IMR-90 (cell line): ENCODE data around the gene STARD8. TPM values are rescaled to one million over a fixed set of nuclear protein-coding genes. Genes with fewer than 3 reads are reported as not detected.

ENCODE experiments used
- ATAC-seq: fragments of 200-7000 bp; cut with Tn5 transposase; 2 replicates; pipeline ENCODE4 v1.9.1; 2020; ENCODE audit warnings: low read depth, mild to moderate bottlenecking, moderate library complexity
- BruUV-seq: library from RNA; stranded (reverse); fragments of 400-500 nt; replicated peaks from 2 replicates; lab custom pipeline; 2021; lab: Mats Ljungman, UMichigan
- CTCF ChIA-PET: fragments of 300-600 bp; formaldehyde crosslinking; extraction: SDS; loops from one replicate; lab custom pipeline; 2021; ENCODE audit warnings: antibody characterized with exemption; lab: Yijun Ruan, JAX
- POLR2A ChIA-PET: fragments of 300-600 bp; sonication (Branson Sonifier 250); formaldehyde crosslinking; loops from one replicate; lab custom pipeline; 2022; ENCODE audit warnings: antibody characterized with exemption; ENCODE audit not compliant: unreplicated experiment; lab: Charles Lee
- DNase-seq: peaks from one replicate; pipeline ENCODE4 v3.0.0; 2013
- H2AFZ ChIP-seq: replicated peaks from 2 replicates; pipeline ENCODE3; 2013; ENCODE audit warnings: low read length, mild to moderate bottlenecking; ENCODE audit not compliant: poor library complexity
- H2AK5ac ChIP-seq: 2 replicates; pipeline ENCODE4 v1.6.1; 2013; ENCODE audit warnings: low read depth, low read length, inconsistent platforms
- H2AK9ac ChIP-seq: replicated peaks from 2 replicates; pipeline ENCODE3; 2013; ENCODE audit warnings: mild to moderate bottlenecking, low read depth, low read length, moderate library complexity; ENCODE audit not compliant: poor library complexity
- H2BK120ac ChIP-seq: 2 replicates; pipeline ENCODE4 v1.6.1; 2013; ENCODE audit warnings: low read depth, low read length, inconsistent platforms
- H2BK15ac ChIP-seq: 3 replicates; pipeline ENCODE4 v1.6.1; 2013; ENCODE audit warnings: low read depth, low read length, inconsistent platforms
- H2BK20ac ChIP-seq: 2 replicates; pipeline ENCODE4 v1.6.1; 2013; ENCODE audit warnings: low read depth, mild to moderate bottlenecking, inconsistent platforms, low read length, moderate library complexity
- H2BK5ac ChIP-seq: 2 replicates; pipeline ENCODE4 v1.6.1; 2013; ENCODE audit warnings: mild to moderate bottlenecking, low read depth, low read length, inconsistent platforms; ENCODE audit not compliant: poor library complexity, severe bottlenecking
- H3K14ac ChIP-seq: replicated peaks from 2 replicates; pipeline ENCODE4 v1.6.1; 2013; ENCODE audit warnings: low read depth, low read length, inconsistent platforms
- H3K18ac ChIP-seq: 2 replicates; pipeline ENCODE4 v1.6.1; 2013; ENCODE audit warnings: low read depth, low read length, control low read depth
- H3K23ac ChIP-seq: 2 replicates; pipeline ENCODE4 v1.6.1; 2013; ENCODE audit warnings: low read depth, low read length, inconsistent platforms
- H3K27ac ChIP-seq: 2 replicates; pipeline ENCODE4 v1.5.1; 2013; ENCODE audit warnings: mild to moderate bottlenecking, control low read depth, low read length; ENCODE audit not compliant: insufficient read depth
- H3K27me3 ChIP-seq: 2 replicates; pipeline ENCODE4 v1.6.1; 2013; ENCODE audit warnings: low read length; ENCODE audit not compliant: control insufficient read depth, insufficient read depth
- H3K36me3 ChIP-seq: 2 replicates; pipeline ENCODE4 v1.6.1; 2013; ENCODE audit warnings: low read length, mixed read lengths; ENCODE audit not compliant: control insufficient read depth, insufficient read depth
- H3K4ac ChIP-seq: 2 replicates; pipeline ENCODE4 v1.6.1; 2013; ENCODE audit warnings: low read depth, low read length, inconsistent platforms
- H3K4me1 ChIP-seq: 2 replicates; pipeline ENCODE4 v1.6.1; 2013; ENCODE audit warnings: low read length, mixed read lengths; ENCODE audit not compliant: control insufficient read depth, insufficient read depth
- H3K4me2 ChIP-seq: 2 replicates; pipeline ENCODE4 v1.6.1; 2013; ENCODE audit warnings: low read depth, mild to moderate bottlenecking, control low read depth, low read length, moderate library complexity
- H3K4me3 ChIP-seq: 2 replicates; pipeline ENCODE4 v1.5.1; 2013; ENCODE audit warnings: low read depth, mild to moderate bottlenecking, control low read depth, low read length, moderate library complexity; ENCODE audit not compliant: insufficient read depth
- H3K56ac ChIP-seq: 2 replicates; pipeline ENCODE4 v1.6.1; 2013; ENCODE audit warnings: low read length, inconsistent platforms; ENCODE audit not compliant: insufficient read depth; ENCODE audit errors: extremely low read depth
- H3K79me1 ChIP-seq, 2 experiments: 2 replicates each; pipeline ENCODE4 v1.6.1; 2013; ENCODE audit warnings: low read length in 2 of 2, inconsistent platforms in 1 of 2, low read depth in 1 of 2
- H3K9ac ChIP-seq: 2 replicates; pipeline ENCODE4 v1.6.1; 2013; ENCODE audit warnings: low read depth, low read length, control low read depth
- H3K9me1 ChIP-seq: 2 replicates; pipeline ENCODE4 v1.6.1; 2013; ENCODE audit warnings: low read length, inconsistent platforms; ENCODE audit not compliant: insufficient read depth
- H3K9me3 ChIP-seq: 2 replicates; pipeline ENCODE4 v1.6.1; 2013; ENCODE audit warnings: low read length; ENCODE audit not compliant: control insufficient read depth, insufficient read depth
- H4K20me1 ChIP-seq: 2 replicates; pipeline ENCODE4 v1.6.1; 2013; ENCODE audit warnings: low read length, inconsistent platforms; ENCODE audit not compliant: insufficient read depth
- H4K5ac ChIP-seq: 2 replicates; pipeline ENCODE4 v1.6.1; 2013; ENCODE audit warnings: mild to moderate bottlenecking, low read depth, low read length, control low read depth
- H4K8ac ChIP-seq, 2 experiments: 2 replicates each; pipeline ENCODE4 v1.6.1; 2013; ENCODE audit warnings: low read depth in 2 of 2, low read length in 2 of 2, control low read depth in 1 of 2, inconsistent platforms in 1 of 2
- H4K91ac ChIP-seq: 2 replicates; pipeline ENCODE4 v1.6.1; 2013; ENCODE audit warnings: low read depth, low read length, inconsistent platforms; ENCODE audit not compliant: insufficient read depth
- BHLHE40 ChIP-seq: fragments of 150-350 bp; IDR thresholded peaks from 2 replicates; pipeline ENCODE4 v1.6.1; 2016; ENCODE audit warnings: mild to moderate bottlenecking, low read depth, low read length
- CEBPB ChIP-seq: IDR thresholded peaks from 2 replicates; pipeline ENCODE4 v1.6.1; 2012; ENCODE audit warnings: low read depth, low read length, improper control_type of control experiment
- MXI1 ChIP-seq: IDR thresholded peaks from 2 replicates; pipeline ENCODE4 v1.6.1; 2012; ENCODE audit warnings: low read depth, mild to moderate bottlenecking, low read length, moderate library complexity, borderline replicate concordance
- POLR2A ChIP-seq: IDR thresholded peaks from 2 replicates; pipeline ENCODE4 v1.6.1; 2012; ENCODE audit warnings: mild to moderate bottlenecking, low read depth, low read length
- RAD21 ChIP-seq: IDR thresholded peaks from 2 replicates; pipeline ENCODE4 v1.6.1; 2012; ENCODE audit warnings: low read length, improper control_type of control experiment
- RFX5 ChIP-seq: IDR thresholded peaks from 2 replicates; pipeline ENCODE4 v1.8.0; 2012; ENCODE audit warnings: low read depth, mild to moderate bottlenecking, low read length, moderate library complexity
- SMC3 ChIP-seq: fragments of 150-350 bp; IDR thresholded peaks from 2 replicates; pipeline ENCODE4 v1.6.1; 2016; ENCODE audit warnings: low read depth, mild to moderate bottlenecking, antibody characterized with exemption, low read length, moderate library complexity
- WGBS, 2 experiments: methylation state at CpG; one replicate each; pipeline versions ENCODE4 v1.1.5 to v1.1.7; 2013; ENCODE audit warnings: missing lambda C conversion rate in 2 of 2; ENCODE audit not compliant: insufficient read length in 1 of 2; ENCODE audit errors: extremely low coverage in 2 of 2; 5-methylcytosine and 5-hydroxymethylcytosine counted together
- dilution Hi-C: fragments of 300-500 bp; cut with HindIII; formaldehyde crosslinking; loops from one replicate; pipeline ENCODE4 v1.14.3; 2018; ENCODE audit warnings: low sequenced_read_pairs; ENCODE audit not compliant: unreplicated experiment
- in situ Hi-C: fragments of 300-500 bp; cut with MboI; formaldehyde crosslinking; loops from 3 replicates; pipeline ENCODE4 v1.14.3; 2019; ENCODE audit warnings: low sequenced_read_pairs, inconsistent platforms, mixed read lengths
- intact Hi-C: fragments of 100-400 bp; cut with micrococcal nuclease; formaldehyde crosslinking; loops from 2 replicates; pipeline ENCODE4 v1.10.0; 2022
- polyA plus RNA-seq, 3 experiments: library from polyadenylated mRNA; depleted of rRNA; stranded (reverse); fragments of >200 nt; gene quantifications; 2 replicates each; pipeline ENCODE4 v1.2.3, GENCODE V29; 2012; ENCODE audit warnings: low replicate concordance in 1 of 3
- total RNA-seq: library from RNA; depleted of rRNA; stranded (reverse); fragments of >200 nt; gene quantifications from 2 replicates; pipeline ENCODE4 v1.2.3, GENCODE V29; 2012
- TF ChIP-seq, protein P1 (sequence below): fragments of 150-350 bp; IDR thresholded peaks from 2 replicates; pipeline ENCODE4 v1.6.1; 2017; ENCODE audit warnings: mild to moderate bottlenecking, antibody characterized with exemption, low read length, low read depth
- TF ChIP-seq, protein P2 (sequence below): conservative IDR thresholded peaks from 2 replicates; pipeline ENCODE4 v1.5.1; 2012; ENCODE audit warnings: mild to moderate bottlenecking, low read depth, low read length, improper control_type of control experiment
- TF ChIP-seq, protein P3 (sequence below): fragments of 150-350 bp; IDR thresholded peaks from 2 replicates; pipeline ENCODE4 v1.6.1; 2016; ENCODE audit warnings: low read depth, mild to moderate bottlenecking, low read length, moderate library complexity, borderline replicate concordance

STARD8 gene
- total and polyA plus RNA-seq, 2 of the 4 experiments (the other 2 are of a cell fraction) = 1.6 to 2.3 TPM

DNA sequence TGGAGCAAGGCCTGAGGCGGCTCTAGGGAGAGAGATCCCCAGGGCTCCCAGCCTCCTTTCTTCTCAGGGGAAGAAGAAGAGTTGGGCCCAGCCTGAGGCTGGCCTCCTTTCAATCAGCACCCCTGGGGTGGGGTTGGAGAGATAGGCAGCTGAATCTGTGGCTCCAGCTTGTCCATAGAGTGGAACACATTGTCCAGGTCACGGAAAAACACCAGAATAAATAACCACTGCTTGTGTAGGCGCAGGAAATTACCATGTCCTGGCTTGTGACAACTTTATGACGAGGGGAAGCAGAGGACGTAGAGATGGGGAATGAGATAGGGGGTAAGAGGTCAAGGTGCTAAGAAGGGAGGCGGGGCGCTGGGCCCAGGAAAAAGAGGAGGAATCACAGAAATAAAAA is 100.6 kb downstream of the STARD8 start:
- BruUV-seq = no TSS peak
- Histone ChIP-seq H4K8ac (no peak overlapping the region), H2BK120ac (no peak overlapping the region), H3K36me3 (no peaks in the 10 kb centered on the region), H3K9me1 (no peaks in the 10 kb centered on the region), H3K4ac (no peak overlapping the region), H2BK15ac (no peak overlapping the region), H2AK9ac (no peak overlapping the region), H4K91ac (no peak overlapping the region), H3K9me3 (no peaks in the 10 kb centered on the region), H2AFZ (no peak overlapping the region), H3K79me1 (no peaks in the 10 kb centered on the region), H3K4me2 (no peak overlapping the region), H4K20me1 (no peaks in the 10 kb centered on the region), H3K9ac (no peak overlapping the region), H3K4me3 (no peak overlapping the region), H4K5ac (no peak overlapping the region), H3K14ac (no peak overlapping the region), H3K23ac (no peak overlapping the region), H3K4me1 (no peaks in the 10 kb centered on the region), H2BK5ac (no peak overlapping the region), H3K27ac (no peak overlapping the region), H3K56ac (no peak overlapping the region), H3K18ac (no peak overlapping the region), H2BK20ac (no peak overlapping the region), H2AK5ac (no peak overlapping the region), H3K27me3 (peaks cover 25% of the 10 kb centered on the region)
- intact Hi-C loops (no loop called here), dilution Hi-C loops (no loop called here), in situ Hi-C loops (no loop called here)
- CTCF ChIA-PET = no interaction called here
- no peak for DNase-seq
- POLR2A ChIA-PET = no interaction called here
- WGBS, 2 experiments = no CpG with 5 or more reads among the region's 7 CpGs
- ATAC-seq = no peak
- no peak for TF ChIP-seq POLR2A
- TF ChIP-seq RAD21 = no peak
- TF ChIP-seq SMC3 = no peak
- no peak for TF ChIP-seq BHLHE40
- no peak for TF ChIP-seq CEBPB
- no peak for TF ChIP-seq MXI1
- TF ChIP-seq RFX5 = no peak
- TF ChIP-seq, protein P1, sequence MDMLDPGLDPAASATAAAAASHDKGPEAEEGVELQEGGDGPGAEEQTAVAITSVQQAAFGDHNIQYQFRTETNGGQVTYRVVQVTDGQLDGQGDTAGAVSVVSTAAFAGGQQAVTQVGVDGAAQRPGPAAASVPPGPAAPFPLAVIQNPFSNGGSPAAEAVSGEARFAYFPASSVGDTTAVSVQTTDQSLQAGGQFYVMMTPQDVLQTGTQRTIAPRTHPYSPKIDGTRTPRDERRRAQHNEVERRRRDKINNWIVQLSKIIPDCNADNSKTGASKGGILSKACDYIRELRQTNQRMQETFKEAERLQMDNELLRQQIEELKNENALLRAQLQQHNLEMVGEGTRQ = no peak
- TF ChIP-seq, protein P2, sequence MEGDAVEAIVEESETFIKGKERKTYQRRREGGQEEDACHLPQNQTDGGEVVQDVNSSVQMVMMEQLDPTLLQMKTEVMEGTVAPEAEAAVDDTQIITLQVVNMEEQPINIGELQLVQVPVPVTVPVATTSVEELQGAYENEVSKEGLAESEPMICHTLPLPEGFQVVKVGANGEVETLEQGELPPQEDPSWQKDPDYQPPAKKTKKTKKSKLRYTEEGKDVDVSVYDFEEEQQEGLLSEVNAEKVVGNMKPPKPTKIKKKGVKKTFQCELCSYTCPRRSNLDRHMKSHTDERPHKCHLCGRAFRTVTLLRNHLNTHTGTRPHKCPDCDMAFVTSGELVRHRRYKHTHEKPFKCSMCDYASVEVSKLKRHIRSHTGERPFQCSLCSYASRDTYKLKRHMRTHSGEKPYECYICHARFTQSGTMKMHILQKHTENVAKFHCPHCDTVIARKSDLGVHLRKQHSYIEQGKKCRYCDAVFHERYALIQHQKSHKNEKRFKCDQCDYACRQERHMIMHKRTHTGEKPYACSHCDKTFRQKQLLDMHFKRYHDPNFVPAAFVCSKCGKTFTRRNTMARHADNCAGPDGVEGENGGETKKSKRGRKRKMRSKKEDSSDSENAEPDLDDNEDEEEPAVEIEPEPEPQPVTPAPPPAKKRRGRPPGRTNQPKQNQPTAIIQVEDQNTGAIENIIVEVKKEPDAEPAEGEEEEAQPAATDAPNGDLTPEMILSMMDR = no peak
- TF ChIP-seq, protein P3, sequence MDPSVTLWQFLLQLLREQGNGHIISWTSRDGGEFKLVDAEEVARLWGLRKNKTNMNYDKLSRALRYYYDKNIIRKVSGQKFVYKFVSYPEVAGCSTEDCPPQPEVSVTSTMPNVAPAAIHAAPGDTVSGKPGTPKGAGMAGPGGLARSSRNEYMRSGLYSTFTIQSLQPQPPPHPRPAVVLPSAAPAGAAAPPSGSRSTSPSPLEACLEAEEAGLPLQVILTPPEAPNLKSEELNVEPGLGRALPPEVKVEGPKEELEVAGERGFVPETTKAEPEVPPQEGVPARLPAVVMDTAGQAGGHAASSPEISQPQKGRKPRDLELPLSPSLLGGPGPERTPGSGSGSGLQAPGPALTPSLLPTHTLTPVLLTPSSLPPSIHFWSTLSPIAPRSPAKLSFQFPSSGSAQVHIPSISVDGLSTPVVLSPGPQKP = no peak
